ENCODE data around the gene TUBB3.

- TF ChIP-seq SIN3A (IDR thresholded peaks at IDR 0.05; ENCODE audit: borderline replicate concordance, insufficient read depth, low read depth, low read length) (no peak), POLR2AphosphoS5 (IDR thresholded peaks at IDR 0.05; ENCODE audit: low read depth, low read length) (no peak)
Observed at GRCh38 chr16:89890200-89890599, 32.9 kb upstream of the TUBB3 start.
